HepG2 (cell line): ENCODE results near the gene SCNM1. TPM values are rescaled to one million over a fixed set of nuclear protein-coding genes. Genes with fewer than 3 reads are reported as not detected.

Experiments
- AHR ChIP-seq: IDR thresholded peaks from 2 replicates; pipeline ENCODE4 v1.6.1; 2018; ENCODE audit warnings: missing genetic modification reagents, missing compliant biosample characterization
- ARHGAP35 ChIP-seq: sonication (generic); formaldehyde crosslinking; IDR thresholded peaks from 2 replicates; pipeline ENCODE4 v1.9.0; 2022; ENCODE audit warnings: mild to moderate bottlenecking, inconsistent platforms, moderate library complexity, missing genetic modification reagents, borderline replicate concordance
- BRD4 ChIP-seq: sonication (generic); formaldehyde crosslinking; IDR thresholded peaks from 2 replicates; pipeline ENCODE4 v1.4.0; 2020; ENCODE audit warnings: missing genetic modification reagents
- CHD2 ChIP-seq: IDR thresholded peaks from 2 replicates; pipeline ENCODE4 v1.6.1; 2011; ENCODE audit warnings: low read depth, low read length, improper control_type of control experiment
- DNMT1 ChIP-seq: sonication (generic); formaldehyde crosslinking; IDR thresholded peaks from 2 replicates; pipeline ENCODE4 v1.5.1; 2020; ENCODE audit warnings: mild to moderate bottlenecking, missing genetic modification reagents
- IKZF1 ChIP-seq: fragments of 450-650 bp; IDR thresholded peaks from 2 replicates; pipeline ENCODE4 v1.7.1; 2016
- MTA3 ChIP-seq: sonication (generic); formaldehyde crosslinking; IDR thresholded peaks from 2 replicates; pipeline ENCODE4 v1.4.0; 2020; ENCODE audit warnings: missing genetic modification reagents
- NAIF1 ChIP-seq: sonication (generic); formaldehyde crosslinking; IDR thresholded peaks from 2 replicates; pipeline ENCODE4 v1.5.0; 2020; ENCODE audit warnings: mild to moderate bottlenecking, missing genetic modification reagents, borderline replicate concordance
- RAD51 ChIP-seq: fragments of 450-650 bp; IDR thresholded peaks from 2 replicates; pipeline ENCODE4 v1.6.1; 2016; ENCODE audit warnings: borderline replicate concordance
- SMAD9 ChIP-seq: sonication (generic); formaldehyde crosslinking; IDR thresholded peaks from 2 replicates; pipeline ENCODE4 v1.5.1; 2020; ENCODE audit warnings: mild to moderate bottlenecking, missing genetic modification reagents
- SP4 ChIP-seq: sonication (generic); formaldehyde crosslinking; IDR thresholded peaks from 2 replicates; pipeline ENCODE4 v1.8.1; 2023; ENCODE audit warnings: mild to moderate bottlenecking, missing genetic modification reagents
- STAT5B ChIP-seq: sonication (generic); formaldehyde crosslinking; IDR thresholded peaks from 2 replicates; pipeline ENCODE4 v1.4.0; 2020; ENCODE audit warnings: missing genetic modification reagents
- TAF15 ChIP-seq: fragments of 200-400 bp; formaldehyde crosslinking; IDR thresholded peaks from one replicate; pipeline ENCODE4 v1.6.1; 2018; ENCODE audit warnings: mild to moderate bottlenecking, low read depth, low read length; ENCODE audit not compliant: poor library complexity, severe bottlenecking
- U2AF2 ChIP-seq: fragments of 200-400 bp; formaldehyde crosslinking; IDR thresholded peaks from 2 replicates; pipeline ENCODE4 v1.6.1; 2017; ENCODE audit warnings: low read depth, mild to moderate bottlenecking, low read length
- ZFP36 ChIP-seq: fragments of 150-350 bp; IDR thresholded peaks from 2 replicates; pipeline ENCODE4 v1.6.1; 2018; ENCODE audit warnings: borderline replicate concordance, low read length, low read depth; ENCODE audit not compliant: partially characterized antibody
- ZFX ChIP-seq: sonication (generic); formaldehyde crosslinking; IDR thresholded peaks from 2 replicates; pipeline ENCODE4 v1.4.0; 2020; ENCODE audit warnings: mild to moderate bottlenecking, low read depth, missing genetic modification reagents, moderate library complexity
- ZNF282 ChIP-seq: fragments of 450-650 bp; IDR thresholded peaks from 2 replicates; pipeline ENCODE4 v1.6.1; 2018; ENCODE audit not compliant: partially characterized antibody
- ZNF484 ChIP-seq: sonication (generic); formaldehyde crosslinking; IDR thresholded peaks from 2 replicates; pipeline ENCODE4 v1.5.1; 2020; ENCODE audit warnings: mild to moderate bottlenecking, low read depth, missing genetic modification reagents, borderline replicate concordance
- ZNF749 ChIP-seq: sonication (generic); formaldehyde crosslinking; IDR thresholded peaks from 2 replicates; pipeline ENCODE4 v1.8.0; 2022; ENCODE audit warnings: mild to moderate bottlenecking, missing genetic modification reagents, moderate library complexity, borderline replicate concordance
- polyA plus RNA-seq, 8 experiments: library from polyadenylated mRNA; depleted of rRNA in 3 of 8; stranded (reverse) in 7 of 8; unstranded in 1 of 8; fragments of >200 nt; fragmentation: Illumina TruSeq in 4 of 8; extraction: Trizol in 4 of 8; gene quantifications; 2 replicates each; pipeline versions ENCODE4 v1.2.1 to v1.2.3, GENCODE V29; 2011 to 2016; ENCODE audit warnings: low read depth in 4 of 8, missing spikeins in 1 of 8, mixed read lengths in 1 of 8; ENCODE audit not compliant: insufficient read depth in 1 of 8
- total RNA-seq, 5 experiments: library from RNA; depleted of rRNA; stranded (reverse); fragments of >200 nt; fragmentation: Illumina TruSeq; extraction: Trizol; gene quantifications; 2 replicates each; pipeline ENCODE4 v1.2.3, GENCODE V29; 2016; ENCODE audit warnings: low read depth in 1 of 5
- TF ChIP-seq, protein P1 (sequence below): sonication (generic); formaldehyde crosslinking; IDR thresholded peaks from 2 replicates; pipeline ENCODE4 v1.9.0; 2021; ENCODE audit warnings: missing genetic modification reagents, borderline replicate concordance
- TF ChIP-seq, protein P2 (sequence below): IDR thresholded peaks from 2 replicates; pipeline ENCODE4 v1.6.1; 2016; ENCODE audit warnings: low read depth, control low read depth
- TF ChIP-seq, protein P3 (sequence below): sonication (generic); formaldehyde crosslinking; conservative IDR thresholded peaks from 2 replicates; pipeline ENCODE4 v1.4.0; 2020; ENCODE audit warnings: missing genetic modification reagents

SCNM1 gene
- total and polyA plus RNA-seq, 2 of the 13 experiments (the other 11 are each of a cell fraction or from before 2014, with no cell fraction given) = 16.3 to 31.5 TPM

DNA sequence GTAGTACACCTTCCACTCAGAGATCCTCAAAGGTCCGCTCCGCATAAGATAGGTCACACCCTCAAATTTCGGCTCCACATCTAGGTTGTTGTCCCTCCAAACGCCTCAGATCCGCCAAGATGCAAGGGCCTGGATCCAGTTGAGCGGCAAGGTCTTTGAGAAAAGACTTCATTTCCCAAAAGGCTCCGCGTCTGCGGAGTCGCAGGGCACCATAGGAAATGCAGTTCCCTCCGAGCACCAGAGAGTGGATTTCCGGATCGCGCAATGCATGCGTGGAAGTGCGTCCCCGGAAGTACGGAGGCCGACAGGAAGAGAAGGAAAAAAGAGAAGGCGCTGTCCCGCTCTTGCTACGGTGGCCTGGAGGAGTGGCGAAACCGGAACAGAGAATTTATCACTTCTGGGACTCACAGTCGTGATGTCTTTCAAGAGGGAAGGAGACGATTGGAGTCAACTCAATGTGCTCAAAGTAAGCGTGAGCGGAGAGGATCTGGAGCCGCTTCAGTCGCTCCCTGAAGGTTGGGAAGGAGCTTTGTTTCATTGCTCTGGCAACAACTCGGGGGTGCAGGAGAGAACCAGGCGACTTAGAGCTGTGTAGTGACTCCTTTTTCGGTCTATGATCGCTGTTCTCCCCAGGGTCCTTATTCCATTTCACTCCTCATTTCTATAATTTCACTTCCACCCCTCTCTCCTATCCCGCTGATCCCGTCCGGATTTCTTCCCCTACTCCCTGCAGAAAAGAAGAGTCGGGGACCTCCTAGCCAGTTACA lies at the start of gene SCNM1, which contains the start of gene LYSMD1 (continued):
- TF ChIP-seq IKZF1 = no peak
- TF ChIP-seq, protein P1, sequence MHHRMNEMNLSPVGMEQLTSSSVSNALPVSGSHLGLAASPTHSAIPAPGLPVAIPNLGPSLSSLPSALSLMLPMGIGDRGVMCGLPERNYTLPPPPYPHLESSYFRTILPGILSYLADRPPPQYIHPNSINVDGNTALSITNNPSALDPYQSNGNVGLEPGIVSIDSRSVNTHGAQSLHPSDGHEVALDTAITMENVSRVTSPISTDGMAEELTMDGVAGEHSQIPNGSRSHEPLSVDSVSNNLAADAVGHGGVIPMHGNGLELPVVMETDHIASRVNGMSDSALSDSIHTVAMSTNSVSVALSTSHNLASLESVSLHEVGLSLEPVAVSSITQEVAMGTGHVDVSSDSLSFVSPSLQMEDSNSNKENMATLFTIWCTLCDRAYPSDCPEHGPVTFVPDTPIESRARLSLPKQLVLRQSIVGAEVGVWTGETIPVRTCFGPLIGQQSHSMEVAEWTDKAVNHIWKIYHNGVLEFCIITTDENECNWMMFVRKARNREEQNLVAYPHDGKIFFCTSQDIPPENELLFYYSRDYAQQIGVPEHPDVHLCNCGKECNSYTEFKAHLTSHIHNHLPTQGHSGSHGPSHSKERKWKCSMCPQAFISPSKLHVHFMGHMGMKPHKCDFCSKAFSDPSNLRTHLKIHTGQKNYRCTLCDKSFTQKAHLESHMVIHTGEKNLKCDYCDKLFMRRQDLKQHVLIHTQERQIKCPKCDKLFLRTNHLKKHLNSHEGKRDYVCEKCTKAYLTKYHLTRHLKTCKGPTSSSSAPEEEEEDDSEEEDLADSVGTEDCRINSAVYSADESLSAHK (CRISPR knock-in tag) = no peak
- TF ChIP-seq ZNF484 (CRISPR knock-in tag) = no peak
- no peak; the same call in 1 of the 2 replicates for TF ChIP-seq NAIF1 (CRISPR knock-in tag)
- no peak for TF ChIP-seq MTA3 (CRISPR knock-in tag)
- TF ChIP-seq SMAD9 (CRISPR knock-in tag) = no peak
- TF ChIP-seq DNMT1 (CRISPR knock-in tag) = peak; percentile 82; the same call in 1 of the 2 replicates
- peak; percentile 79 for TF ChIP-seq SP4 (CRISPR knock-in tag)
- peak; percentile 70; the same call in 1 of the 2 replicates for TF ChIP-seq CHD2
- TF ChIP-seq ZFX = peak; percentile 99
- TF ChIP-seq AHR (CRISPR knock-in tag) = no peak
- no peak for TF ChIP-seq TAF15
- TF ChIP-seq, protein P2, sequence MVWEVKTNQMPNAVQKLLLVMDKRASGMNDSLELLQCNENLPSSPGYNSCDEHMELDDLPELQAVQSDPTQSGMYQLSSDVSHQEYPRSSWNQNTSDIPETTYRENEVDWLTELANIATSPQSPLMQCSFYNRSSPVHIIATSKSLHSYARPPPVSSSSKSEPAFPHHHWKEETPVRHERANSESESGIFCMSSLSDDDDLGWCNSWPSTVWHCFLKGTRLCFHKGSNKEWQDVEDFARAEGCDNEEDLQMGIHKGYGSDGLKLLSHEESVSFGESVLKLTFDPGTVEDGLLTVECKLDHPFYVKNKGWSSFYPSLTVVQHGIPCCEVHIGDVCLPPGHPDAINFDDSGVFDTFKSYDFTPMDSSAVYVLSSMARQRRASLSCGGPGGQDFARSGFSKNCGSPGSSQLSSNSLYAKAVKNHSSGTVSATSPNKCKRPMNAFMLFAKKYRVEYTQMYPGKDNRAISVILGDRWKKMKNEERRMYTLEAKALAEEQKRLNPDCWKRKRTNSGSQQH (CRISPR knock-in tag) = peak; percentile 12; the same call in 1 of the 2 replicates
- peak; percentile 47; the same call in 1 of the 2 replicates for TF ChIP-seq BRD4 (CRISPR knock-in tag)
- TF ChIP-seq STAT5B (CRISPR knock-in tag) = no peak; the same call in 1 of the 2 replicates
- TF ChIP-seq U2AF2 = no peak
- no peak for TF ChIP-seq ZNF282
- no peak; the same call in 1 of the 2 replicates for TF ChIP-seq ARHGAP35
- no peak for TF ChIP-seq ZFP36
- TF ChIP-seq RAD51 = no peak
- TF ChIP-seq, protein P3, sequence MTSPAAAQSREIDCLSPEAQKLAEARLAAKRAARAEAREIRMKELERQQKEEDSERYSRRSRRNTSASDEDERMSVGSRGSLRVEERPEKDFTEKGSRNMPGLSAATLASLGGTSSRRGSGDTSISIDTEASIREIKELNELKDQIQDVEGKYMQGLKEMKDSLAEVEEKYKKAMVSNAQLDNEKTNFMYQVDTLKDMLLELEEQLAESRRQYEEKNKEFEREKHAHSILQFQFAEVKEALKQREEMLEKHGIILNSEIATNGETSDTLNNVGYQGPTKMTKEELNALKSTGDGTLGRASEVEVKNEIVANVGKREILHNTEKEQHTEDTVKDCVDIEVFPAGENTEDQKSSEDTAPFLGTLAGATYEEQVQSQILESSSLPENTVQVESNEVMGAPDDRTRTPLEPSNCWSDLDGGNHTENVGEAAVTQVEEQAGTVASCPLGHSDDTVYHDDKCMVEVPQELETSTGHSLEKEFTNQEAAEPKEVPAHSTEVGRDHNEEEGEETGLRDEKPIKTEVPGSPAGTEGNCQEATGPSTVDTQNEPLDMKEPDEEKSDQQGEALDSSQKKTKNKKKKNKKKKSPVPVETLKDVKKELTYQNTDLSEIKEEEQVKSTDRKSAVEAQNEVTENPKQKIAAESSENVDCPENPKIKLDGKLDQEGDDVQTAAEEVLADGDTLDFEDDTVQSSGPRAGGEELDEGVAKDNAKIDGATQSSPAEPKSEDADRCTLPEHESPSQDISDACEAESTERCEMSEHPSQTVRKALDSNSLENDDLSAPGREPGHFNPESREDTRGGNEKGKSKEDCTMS (CRISPR knock-in tag) = no peak
- no peak for TF ChIP-seq ZNF749 (CRISPR knock-in tag)
